Esophagus muscularis mucosa (tissue), 4 donors: Measurements from ENCODE around the gene TBC1D14. TPM values are rescaled to one million over a fixed set of nuclear protein-coding genes. Genes with fewer than 3 reads are reported as not detected.

Source experiments
- DNase-seq: peaks from one replicate; pipeline ENCODE4 v3.0.0-alpha.2; 2017; ENCODE audit errors: extremely low spot score
- H3K27ac ChIP-seq, 4 donors: fragments of 200-600 bp; sonication (generic); replicated peaks in 1 of 4; 1 replicate in 3 of 4; 2 replicates in 1 of 4; pipeline ENCODE4 v1.5.1; 2016 to 2019; ENCODE audit warnings: mild to moderate bottlenecking in 1 of 4
- H3K27me3 ChIP-seq, 4 donors: fragments of 200-600 bp; sonication (generic); one replicate each; pipeline versions ENCODE4 v1.5.1 to v1.6.0; 2016 to 2019
- H3K36me3 ChIP-seq, 4 donors: fragments of 200-600 bp; sonication (generic); one replicate each; pipeline ENCODE4 v1.5.1; 2016 to 2019
- H3K4me1 ChIP-seq, 4 donors: fragments of 200-600 bp; sonication (generic); one replicate each; pipeline ENCODE4 v1.5.1; 2016 to 2019
- H3K4me3 ChIP-seq, 4 donors: fragments of 200-600 bp; sonication (generic); 1 replicate in 2 of 4; 2 replicates in 2 of 4; pipeline ENCODE4 v1.5.1; 2016 to 2019; ENCODE audit warnings: mild to moderate bottlenecking in 4 of 4, moderate library complexity in 1 of 4
- H3K9me3 ChIP-seq, 4 donors: fragments of 200-600 bp; sonication (generic); 1 replicate in 3 of 4; 2 replicates in 1 of 4; pipeline ENCODE4 v1.5.1; 2016 to 2019
- EP300 ChIP-seq: sonication (generic); formaldehyde crosslinking; IDR thresholded peaks from one replicate; pipeline ENCODE4 v1.6.1; 2017; ENCODE audit warnings: antibody characterized with exemption
- POLR2A ChIP-seq: fragments of 450-650 bp; IDR thresholded peaks from one replicate; pipeline ENCODE4 v1.6.1; 2017; ENCODE audit warnings: antibody characterized with exemption, moderate library complexity, mild to moderate bottlenecking, low read depth
- POLR2AphosphoS5 ChIP-seq, 2 donors: sonication (generic); formaldehyde crosslinking; IDR thresholded peaks; one replicate each; pipeline ENCODE4 v1.6.1; 2017; ENCODE audit warnings: antibody characterized with exemption in 2 of 2
- WGBS: methylation state at CpG from one replicate; pipeline ENCODE4 v1.1.5; 2018; 5-methylcytosine and 5-hydroxymethylcytosine counted together
- intact Hi-C: fragments of 100-400 bp; cut with DNase I; formaldehyde crosslinking; loops from one replicate; pipeline ENCODE4 v1.15.1; 2023
- total RNA-seq, 4 donors: library from RNA; depleted of rRNA; stranded (reverse); fragments of >200 nt; gene quantifications; one replicate each; pipeline versions ENCODE4 v1.1.0 to v1.2.1, GENCODE V29; 2016
- TF ChIP-seq, protein P1 (sequence below), 3 experiments: fragments of 200-600 bp in 2 of 3; fragments of 450-650 bp in 1 of 3; sonication (generic) in 2 of 3; IDR thresholded peaks; one replicate each; pipeline ENCODE4 v1.5.1; 2017 to 2019; ENCODE audit warnings: antibody characterized with exemption in 3 of 3, mild to moderate bottlenecking in 2 of 3, moderate library complexity in 1 of 3

The TBC1D14 gene
- total RNA-seq, 4 donors from 2014 or later: 37.0 to 49.4 (median 44.2) TPM

DNA sequence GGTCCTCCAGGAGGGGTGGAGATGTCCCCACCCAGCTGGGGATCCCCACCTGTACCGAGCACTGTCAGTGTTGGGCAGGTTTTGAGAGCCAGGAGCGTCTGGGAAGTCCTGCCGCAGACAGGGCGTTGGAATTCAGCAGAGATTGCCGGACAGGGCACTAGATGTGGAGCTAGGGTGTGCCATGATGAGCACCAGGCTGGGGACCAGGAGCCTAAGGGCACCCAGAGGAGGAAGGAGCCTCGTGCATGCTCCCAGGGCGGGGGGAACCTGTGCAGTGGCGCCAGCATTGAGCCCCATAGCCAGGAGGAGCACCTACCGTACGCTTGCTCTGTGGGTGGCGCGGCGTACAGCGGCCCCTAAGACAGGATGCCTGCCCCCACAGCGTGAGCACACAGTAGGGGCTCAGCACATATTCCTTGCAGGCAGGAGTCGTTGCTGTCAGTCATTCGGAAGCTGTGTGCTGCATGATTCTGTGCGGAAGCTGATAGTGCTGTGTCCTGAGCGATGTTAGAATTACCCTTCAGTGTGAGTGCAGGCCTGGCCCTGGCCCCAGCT lies 114.8 kb downstream of the TBC1D14 start:
- WGBS: 87% methylated on average over 4 of the region's 19 CpGs
- no peak overlapping the region for H3K27ac ChIP-seq
- TF ChIP-seq POLR2AphosphoS5 (IDR thresholded peaks at IDR 0.05): no peak
- TF ChIP-seq, protein P1, sequence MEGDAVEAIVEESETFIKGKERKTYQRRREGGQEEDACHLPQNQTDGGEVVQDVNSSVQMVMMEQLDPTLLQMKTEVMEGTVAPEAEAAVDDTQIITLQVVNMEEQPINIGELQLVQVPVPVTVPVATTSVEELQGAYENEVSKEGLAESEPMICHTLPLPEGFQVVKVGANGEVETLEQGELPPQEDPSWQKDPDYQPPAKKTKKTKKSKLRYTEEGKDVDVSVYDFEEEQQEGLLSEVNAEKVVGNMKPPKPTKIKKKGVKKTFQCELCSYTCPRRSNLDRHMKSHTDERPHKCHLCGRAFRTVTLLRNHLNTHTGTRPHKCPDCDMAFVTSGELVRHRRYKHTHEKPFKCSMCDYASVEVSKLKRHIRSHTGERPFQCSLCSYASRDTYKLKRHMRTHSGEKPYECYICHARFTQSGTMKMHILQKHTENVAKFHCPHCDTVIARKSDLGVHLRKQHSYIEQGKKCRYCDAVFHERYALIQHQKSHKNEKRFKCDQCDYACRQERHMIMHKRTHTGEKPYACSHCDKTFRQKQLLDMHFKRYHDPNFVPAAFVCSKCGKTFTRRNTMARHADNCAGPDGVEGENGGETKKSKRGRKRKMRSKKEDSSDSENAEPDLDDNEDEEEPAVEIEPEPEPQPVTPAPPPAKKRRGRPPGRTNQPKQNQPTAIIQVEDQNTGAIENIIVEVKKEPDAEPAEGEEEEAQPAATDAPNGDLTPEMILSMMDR (IDR thresholded peaks at IDR 0.05): no peak
- no peak for TF ChIP-seq POLR2A
- TF ChIP-seq EP300: no peak
- intact Hi-C loops: no loop called here
- DNase-seq: no peak
- H3K36me3 ChIP-seq: peaks cover 15 to 93% (median 73%) of the 10 kb centered on the region in 4 donors
- H3K27me3 ChIP-seq: no peaks in the 10 kb centered on the region
- H3K4me3 ChIP-seq: no peak overlapping the region
- H3K9me3 ChIP-seq: no peaks in the 10 kb centered on the region
- H3K4me1 ChIP-seq: no peaks in the 10 kb centered on the region

DNA sequence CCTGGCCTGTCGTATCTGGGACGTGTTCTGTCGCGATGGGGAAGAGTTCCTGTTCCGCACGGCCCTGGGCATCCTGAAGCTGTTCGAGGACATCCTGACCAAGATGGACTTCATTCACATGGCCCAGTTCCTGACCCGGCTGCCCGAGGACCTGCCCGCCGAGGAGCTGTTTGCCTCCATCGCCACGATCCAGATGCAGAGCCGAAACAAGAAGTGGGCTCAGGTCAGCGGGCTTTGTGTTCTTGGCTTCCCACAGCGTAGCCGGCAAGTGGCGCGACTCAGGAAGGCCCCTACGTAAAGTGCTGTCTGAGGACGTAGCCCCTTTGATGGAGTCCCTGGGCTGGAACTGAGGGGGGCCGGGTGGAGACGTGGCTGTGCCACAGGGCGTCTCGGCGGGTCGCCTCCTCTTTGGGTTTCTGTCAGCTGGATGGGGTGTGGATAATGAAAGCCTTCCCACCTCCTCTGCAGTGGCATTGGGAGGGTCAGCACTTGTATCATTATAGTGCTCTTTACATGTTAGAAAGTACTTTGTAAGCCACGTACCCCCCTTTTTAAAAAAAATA lies 115.5 kb downstream of the TBC1D14 start:
- TF ChIP-seq POLR2A (no peak), POLR2AphosphoS5 (IDR thresholded peaks at IDR 0.05) (no peak), EP300 (no peak)
- TF ChIP-seq, protein P1 (IDR thresholded peaks at IDR 0.05): no peak
- peaks cover 21 to 99% (median 79%) of the 10 kb centered on the region in 4 donors for H3K36me3 ChIP-seq
- 93% methylated on average over 23 of the region's 28 CpGs for WGBS
- no peak overlapping the region for H3K27ac ChIP-seq
- H3K4me3 ChIP-seq: no peak overlapping the region
- intact Hi-C loops: no loop called here
- no peaks in the 10 kb centered on the region for H3K27me3 ChIP-seq
- no peaks in the 10 kb centered on the region for H3K9me3 ChIP-seq
- no peak for DNase-seq
- H3K4me1 ChIP-seq: no peaks in the 10 kb centered on the region

DNA sequence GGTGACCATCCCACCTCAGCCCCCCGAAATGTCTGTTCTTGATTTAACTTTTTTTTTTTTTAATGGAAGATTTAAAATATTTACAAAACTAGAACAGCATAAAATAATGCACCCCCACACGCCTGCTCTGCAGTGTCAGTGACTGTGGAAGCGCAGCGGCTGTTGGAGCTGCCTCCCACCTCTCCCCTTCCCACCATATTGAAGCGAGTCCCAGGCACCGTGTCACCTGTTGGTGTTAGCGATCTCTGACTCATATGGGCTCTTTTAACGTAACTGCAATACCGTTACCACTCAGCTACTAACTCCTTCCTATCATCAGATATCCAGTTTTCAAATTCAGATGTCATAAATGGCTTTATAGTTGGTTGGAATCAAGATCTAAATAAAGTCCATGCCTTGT lies 116.5 kb downstream of the TBC1D14 start:
- DNase-seq: no peak
- 95% methylated on average over 9 of the region's 9 CpGs for WGBS
- Histone ChIP-seq H3K4me1 (no peaks in the 10 kb centered on the region), H3K9me3 (no peaks in the 10 kb centered on the region), H3K4me3 (no peak overlapping the region), H3K27ac (no peak overlapping the region), H3K36me3 (peaks cover 30 to 99% (median 83%) of the 10 kb centered on the region in 4 donors), H3K27me3 (no peaks in the 10 kb centered on the region)
- no peak for TF ChIP-seq POLR2A
- no peak for TF ChIP-seq EP300
- TF ChIP-seq, protein P1 (IDR thresholded peaks at IDR 0.05): no peak
- TF ChIP-seq POLR2AphosphoS5 (IDR thresholded peaks at IDR 0.05): no peak
- intact Hi-C loops: no loop called here

DNA sequence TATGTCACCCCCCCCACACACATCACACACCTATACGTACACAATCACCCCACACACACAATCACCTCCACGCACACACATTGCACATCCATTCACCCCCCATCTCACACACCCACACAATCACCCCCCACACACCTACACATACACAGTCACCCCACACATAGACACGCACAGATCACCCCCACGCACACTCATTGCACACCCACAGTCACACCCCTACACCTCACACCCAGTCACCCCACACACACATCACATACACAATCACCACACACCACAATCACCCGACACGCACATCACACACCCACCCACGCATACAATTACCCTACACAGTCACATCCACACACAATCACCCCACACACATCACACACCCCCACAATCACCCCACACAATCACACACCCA lies 117.7 kb downstream of the TBC1D14 start:
- DNase-seq: no peak
- peaks cover 40 to 99% (median 84%) of the 10 kb centered on the region in 4 donors for H3K36me3 ChIP-seq
- no peak overlapping the region for H3K27ac ChIP-seq
- TF ChIP-seq POLR2AphosphoS5 (IDR thresholded peaks at IDR 0.05): no peak
- no peak for TF ChIP-seq POLR2A
- TF ChIP-seq, protein P1 (IDR thresholded peaks at IDR 0.05): no peak
- no peak for TF ChIP-seq EP300
- H3K9me3 ChIP-seq: no peaks in the 10 kb centered on the region
- no peaks in the 10 kb centered on the region for H3K4me1 ChIP-seq
- intact Hi-C loops: no loop called here
- no peak overlapping the region for H3K4me3 ChIP-seq
- WGBS: 87% methylated on average over 7 of the region's 7 CpGs
- no peaks in the 10 kb centered on the region for H3K27me3 ChIP-seq
